Measurements from ENCODE around the gene PERCC1.

DNA sequence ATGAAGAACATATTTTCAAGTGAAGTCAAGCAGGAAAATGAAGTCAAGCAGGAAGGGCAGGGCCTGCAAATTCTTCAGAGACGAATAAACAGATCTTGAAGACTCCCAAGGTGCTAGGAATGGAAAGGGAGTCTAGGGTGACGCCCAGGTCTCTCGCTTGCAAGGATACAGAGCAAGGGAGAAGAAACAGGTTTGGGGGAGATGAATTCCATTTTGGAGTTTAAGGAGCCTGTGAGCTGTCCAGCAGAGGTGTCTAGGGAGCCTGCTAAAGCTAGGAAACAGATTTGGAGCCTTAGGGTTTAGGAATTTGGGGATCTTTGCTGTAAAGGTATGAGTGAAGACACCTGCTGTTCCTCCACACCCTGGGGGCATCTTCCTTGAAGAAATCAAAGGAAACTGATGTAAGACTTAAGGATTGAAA is 14.3 kb upstream of the PERCC1 start:
- TF ChIP-seq, protein P1, sequence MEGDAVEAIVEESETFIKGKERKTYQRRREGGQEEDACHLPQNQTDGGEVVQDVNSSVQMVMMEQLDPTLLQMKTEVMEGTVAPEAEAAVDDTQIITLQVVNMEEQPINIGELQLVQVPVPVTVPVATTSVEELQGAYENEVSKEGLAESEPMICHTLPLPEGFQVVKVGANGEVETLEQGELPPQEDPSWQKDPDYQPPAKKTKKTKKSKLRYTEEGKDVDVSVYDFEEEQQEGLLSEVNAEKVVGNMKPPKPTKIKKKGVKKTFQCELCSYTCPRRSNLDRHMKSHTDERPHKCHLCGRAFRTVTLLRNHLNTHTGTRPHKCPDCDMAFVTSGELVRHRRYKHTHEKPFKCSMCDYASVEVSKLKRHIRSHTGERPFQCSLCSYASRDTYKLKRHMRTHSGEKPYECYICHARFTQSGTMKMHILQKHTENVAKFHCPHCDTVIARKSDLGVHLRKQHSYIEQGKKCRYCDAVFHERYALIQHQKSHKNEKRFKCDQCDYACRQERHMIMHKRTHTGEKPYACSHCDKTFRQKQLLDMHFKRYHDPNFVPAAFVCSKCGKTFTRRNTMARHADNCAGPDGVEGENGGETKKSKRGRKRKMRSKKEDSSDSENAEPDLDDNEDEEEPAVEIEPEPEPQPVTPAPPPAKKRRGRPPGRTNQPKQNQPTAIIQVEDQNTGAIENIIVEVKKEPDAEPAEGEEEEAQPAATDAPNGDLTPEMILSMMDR (IDR thresholded peaks at IDR 0.05) = no peak
- no peak for TF ChIP-seq POLR2A (IDR thresholded peaks at IDR 0.05)

Measured in testis (tissue), 2 donors.